Activated B cell treated with CpG ODN at 0.5 μM for 24 hours (primary cell): Measurements from ENCODE around the gene LCP2. TPM values are rescaled to one million over a fixed set of nuclear protein-coding genes. Genes with fewer than 3 reads are reported as not detected.
"Not testable (repeated sequence)": the region's sequence is repeated elsewhere in the genome, so short reads cannot be mapped to it uniquely, and the experiment has no call there.

ENCODE experiments used
- ATAC-seq: fragments of 200-7000 bp; cut with Tn5 transposase; one replicate; pipeline ENCODE4 v1.10.0; 2021; ENCODE audit warnings: low read depth, mild to moderate bottlenecking, moderate library complexity
- CTCF ChIA-PET: fragments of 350-600 bp; sonication (Branson Sonifier 250); formaldehyde crosslinking; loops from one replicate; lab custom pipeline; 2021; ENCODE audit warnings: antibody characterized with exemption; lab: Charles Lee
- POLR2A ChIA-PET: fragments of 350-600 bp; sonication (Branson Sonifier 250); formaldehyde crosslinking; loops from one replicate; lab custom pipeline; 2021; ENCODE audit warnings: antibody characterized with exemption; lab: Charles Lee
- DNase-seq: peaks from one replicate; pipeline ENCODE4 v3.0.0; 2022
- H3K27ac Mint-ChIP-seq: one replicate; pipeline ENCODE4 v1.8.0; 2020; ENCODE audit warnings: mixed read lengths
- H3K27me3 Mint-ChIP-seq: one replicate; pipeline ENCODE4 v1.8.0; 2021; ENCODE audit warnings: mixed read lengths
- H3K36me3 Mint-ChIP-seq: one replicate; pipeline ENCODE4 v1.8.0; 2021; ENCODE audit warnings: low read depth, mixed read lengths
- H3K4me1 Mint-ChIP-seq: one replicate; pipeline ENCODE4 v1.8.0; 2021; ENCODE audit warnings: mixed read lengths
- H3K4me3 Mint-ChIP-seq: one replicate; pipeline ENCODE4 v1.8.0; 2020; ENCODE audit warnings: mild to moderate bottlenecking, mixed read lengths
- H3K9me3 Mint-ChIP-seq: one replicate; pipeline ENCODE4 v1.8.0; 2020; ENCODE audit warnings: mixed read lengths
- CTCF ChIP-seq: fragments of 200-600 bp; IDR thresholded peaks from one replicate; pipeline ENCODE4 v1.8.0; 2022; ENCODE audit warnings: antibody characterized with exemption, mild to moderate bottlenecking
- intact Hi-C: fragments of 100-400 bp; cut with micrococcal nuclease; formaldehyde crosslinking; loops from one replicate; pipeline ENCODE4 v1.15.1; 2024
- total RNA-seq: library from RNA; stranded (reverse); gene quantifications from 2 replicates; pipeline ENCODE4 v1.2.3, GENCODE V29; 2022

LCP2 gene
- total RNA-seq, 1 donor from 2014 or later, result 8.5 TPM

- Mint-ChIP-seq H3K27me3 (no peaks in the 10 kb centered on the region), H3K9me3 (no peaks in the 10 kb centered on the region), H3K4me3 (no peak overlapping the region), H3K4me1 (peaks cover 2% of the 10 kb centered on the region), H3K36me3 (peaks cover 15% of the 10 kb centered on the region), H3K27ac (no peak overlapping the region)
- CTCF ChIA-PET, result interaction anchor here (1.1 to 1.3 kb wide), 2 partner anchors 20 to 93 kb away, joined by 3 read pairs; no protein-coding TSS in a partner anchor
- intact Hi-C loops, result no loop called here
- DNase-seq (no peak), ATAC-seq (no peak)
- POLR2A ChIA-PET, result no interaction called here
- TF ChIP-seq CTCF, result no peak
Measured at GRCh38 chr5:170246126-170246870, 51.3 kb downstream of the LCP2 start.

GRCh38 chr5:170245436-170245835 lies 52.1 kb downstream of the LCP2 start:
- peaks cover 11% of the 10 kb centered on the region for H3K36me3 Mint-ChIP-seq
- ATAC-seq, H3K4me3 Mint-ChIP-seq, H3K9me3 Mint-ChIP-seq, CTCF ChIA-PET, DNase-seq, POLR2A ChIA-PET, H3K4me1 Mint-ChIP-seq, H3K27ac Mint-ChIP-seq, H3K27me3 Mint-ChIP-seq, intact Hi-C loops: not testable (repeated sequence)

- Mint-ChIP-seq H3K27ac (no peak overlapping the region), H3K36me3 (no peaks in the 10 kb centered on the region), H3K4me1 (no peaks in the 10 kb centered on the region), H3K27me3 (no peaks in the 10 kb centered on the region), H3K4me3 (no peak overlapping the region), H3K9me3 (no peaks in the 10 kb centered on the region)
- DNase-seq, result no peak
- ChIA-PET CTCF (interaction anchor here (1.2 kb wide), 1 partner anchor 183 kb away, joined by 3 read pairs; no protein-coding TSS in a partner anchor), POLR2A (no interaction called here)
- TF ChIP-seq CTCF, result no peak
- no peak for ATAC-seq
- intact Hi-C loops, result no loop called here
Measured at GRCh38 chr5:170238456-170239196, 59.0 kb downstream of the LCP2 start.

GRCh38 chr5:170235876-170236864 lies 61.4 kb downstream of the LCP2 start:
- H3K36me3 Mint-ChIP-seq, result no peaks in the 10 kb centered on the region
- H3K27me3 Mint-ChIP-seq, result no peaks in the 10 kb centered on the region
- H3K27ac Mint-ChIP-seq, result no peak overlapping the region
- intact Hi-C loops, result no loop called here
- H3K4me3 Mint-ChIP-seq, result no peak overlapping the region
- H3K4me1 Mint-ChIP-seq, result no peaks in the 10 kb centered on the region
- ChIA-PET CTCF (no interaction called here), POLR2A (no interaction called here)
- no peaks in the 10 kb centered on the region for H3K9me3 Mint-ChIP-seq
- DNase-seq (no peak), ATAC-seq (no peak)
- TF ChIP-seq CTCF, result no peak

GRCh38 chr5:170233358-170233892 lies 64.2 kb downstream of the LCP2 start:
- no peak for DNase-seq
- POLR2A ChIA-PET, result no interaction called here

More at GRCh38 chr5:170233358-170233892, 64.2 kb downstream of the LCP2 start:
- Mint-ChIP-seq H3K27ac (no peak overlapping the region), H3K4me3 (no peak overlapping the region), H3K9me3 (no peaks in the 10 kb centered on the region), H3K36me3 (no peaks in the 10 kb centered on the region), H3K27me3 (no peaks in the 10 kb centered on the region), H3K4me1 (no peaks in the 10 kb centered on the region)
- no peak for TF ChIP-seq CTCF
- intact Hi-C loops, result no loop called here
- CTCF ChIA-PET, result no interaction called here
- no peak for ATAC-seq
